ENCODE measurements around the gene GON4L. TPM values are rescaled to one million over a fixed set of nuclear protein-coding genes. Genes with fewer than 3 reads are reported as not detected.
"Not testable (repeated sequence)": the region's sequence is repeated elsewhere in the genome, so short reads cannot be mapped to it uniquely, and the experiment has no call there.

GON4L gene
- total RNA-seq, 4 donors from 2014 or later: 12.2 to 32.8 (median 18.7) TPM

DNA sequence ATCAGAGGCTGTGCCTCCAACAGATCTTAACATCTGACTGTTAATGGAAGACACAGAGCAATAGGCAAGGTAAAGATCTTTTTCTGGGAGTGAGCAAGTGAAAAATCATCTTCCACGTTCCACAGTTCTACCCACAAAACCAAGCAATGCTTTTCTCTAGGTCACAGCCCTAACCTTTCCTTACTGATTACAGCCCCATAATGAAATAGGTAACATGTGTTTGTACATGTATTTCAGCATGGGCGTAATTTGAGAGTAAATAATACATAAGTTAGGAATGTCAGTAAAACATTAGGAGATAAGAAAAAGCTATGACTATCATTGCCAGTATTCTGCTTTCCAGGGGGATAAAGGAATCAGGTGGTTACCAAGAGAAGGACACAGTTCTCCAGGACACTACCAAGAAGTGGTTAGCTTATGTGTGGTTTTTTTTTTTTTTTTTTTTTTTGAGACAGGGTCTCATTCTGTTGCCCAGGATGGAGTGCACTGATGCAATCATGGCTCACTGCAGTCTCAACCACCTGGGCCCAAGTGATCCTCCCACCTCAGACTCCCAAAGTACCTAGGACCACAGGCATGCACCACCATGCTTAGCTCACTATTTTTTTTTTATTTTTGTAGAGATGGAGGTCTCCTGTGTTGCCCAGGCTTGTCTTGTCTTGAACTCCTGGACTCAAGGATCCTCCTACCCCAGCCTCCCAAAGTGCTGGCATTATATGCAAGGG, 96.1 kb downstream of the GON4L start:
- TF ChIP-seq POLR2A (IDR thresholded peaks at IDR 0.05): no peak
- TF ChIP-seq, protein P1, sequence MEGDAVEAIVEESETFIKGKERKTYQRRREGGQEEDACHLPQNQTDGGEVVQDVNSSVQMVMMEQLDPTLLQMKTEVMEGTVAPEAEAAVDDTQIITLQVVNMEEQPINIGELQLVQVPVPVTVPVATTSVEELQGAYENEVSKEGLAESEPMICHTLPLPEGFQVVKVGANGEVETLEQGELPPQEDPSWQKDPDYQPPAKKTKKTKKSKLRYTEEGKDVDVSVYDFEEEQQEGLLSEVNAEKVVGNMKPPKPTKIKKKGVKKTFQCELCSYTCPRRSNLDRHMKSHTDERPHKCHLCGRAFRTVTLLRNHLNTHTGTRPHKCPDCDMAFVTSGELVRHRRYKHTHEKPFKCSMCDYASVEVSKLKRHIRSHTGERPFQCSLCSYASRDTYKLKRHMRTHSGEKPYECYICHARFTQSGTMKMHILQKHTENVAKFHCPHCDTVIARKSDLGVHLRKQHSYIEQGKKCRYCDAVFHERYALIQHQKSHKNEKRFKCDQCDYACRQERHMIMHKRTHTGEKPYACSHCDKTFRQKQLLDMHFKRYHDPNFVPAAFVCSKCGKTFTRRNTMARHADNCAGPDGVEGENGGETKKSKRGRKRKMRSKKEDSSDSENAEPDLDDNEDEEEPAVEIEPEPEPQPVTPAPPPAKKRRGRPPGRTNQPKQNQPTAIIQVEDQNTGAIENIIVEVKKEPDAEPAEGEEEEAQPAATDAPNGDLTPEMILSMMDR (IDR thresholded peaks at IDR 0.05): no peak
- WGBS, 2 donors: 70 to 77% methylated on average over 2 of the region's 2 CpGs
- H3K4me1 ChIP-seq: peaks cover 0 to 19% (median 0%) of the 10 kb centered on the region in 3 donors
- DNase-seq: no peak
- no peaks in the 10 kb centered on the region for H3K27me3 ChIP-seq
- intact Hi-C loops (cut with DNase I): no loop called here
- no peaks in the 10 kb centered on the region for H3K9me3 ChIP-seq
- peaks cover 17 to 94% (median 42%) of the 10 kb centered on the region in 3 donors for H3K36me3 ChIP-seq
- H3K27ac ChIP-seq: no peak overlapping the region
- H3K4me3 ChIP-seq: no peak overlapping the region

DNA sequence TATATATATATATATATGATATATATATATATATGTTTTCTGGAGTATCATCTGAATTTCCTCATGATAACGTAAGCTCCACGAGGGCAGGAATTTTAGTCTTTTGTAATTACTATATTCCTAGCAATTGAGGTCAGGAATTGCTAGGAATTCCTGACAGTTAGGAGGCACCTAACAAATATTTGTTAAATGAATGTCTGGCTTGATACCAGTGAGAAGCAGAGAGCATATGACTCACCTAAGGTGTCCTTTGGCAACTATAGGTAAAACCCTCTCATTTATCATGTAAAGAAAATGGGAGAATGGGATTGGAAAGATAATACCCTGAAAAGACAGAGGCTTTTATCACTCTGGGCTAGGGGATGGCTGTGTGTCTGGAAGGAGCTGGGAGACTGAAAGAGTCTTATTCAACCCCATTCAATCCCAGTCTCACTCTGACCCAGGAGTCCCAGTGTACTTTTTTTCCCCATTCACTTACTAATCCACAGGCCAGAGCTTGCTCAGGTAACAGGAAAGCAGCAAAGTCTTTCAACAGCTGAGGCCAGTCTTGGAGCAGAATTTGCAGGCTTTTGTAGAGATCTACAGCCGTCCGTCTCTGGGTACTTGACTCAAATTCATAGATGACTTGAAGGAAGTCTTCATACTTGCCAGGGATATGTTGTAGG, 96.9 kb downstream of the GON4L start:
- 48 to 74% methylated on average over 4 of the region's 4 CpGs for WGBS, 2 donors
- peaks cover 17 to 94% (median 34%) of the 10 kb centered on the region in 3 donors for H3K36me3 ChIP-seq
- H3K27ac ChIP-seq: no peak overlapping the region

DNA sequence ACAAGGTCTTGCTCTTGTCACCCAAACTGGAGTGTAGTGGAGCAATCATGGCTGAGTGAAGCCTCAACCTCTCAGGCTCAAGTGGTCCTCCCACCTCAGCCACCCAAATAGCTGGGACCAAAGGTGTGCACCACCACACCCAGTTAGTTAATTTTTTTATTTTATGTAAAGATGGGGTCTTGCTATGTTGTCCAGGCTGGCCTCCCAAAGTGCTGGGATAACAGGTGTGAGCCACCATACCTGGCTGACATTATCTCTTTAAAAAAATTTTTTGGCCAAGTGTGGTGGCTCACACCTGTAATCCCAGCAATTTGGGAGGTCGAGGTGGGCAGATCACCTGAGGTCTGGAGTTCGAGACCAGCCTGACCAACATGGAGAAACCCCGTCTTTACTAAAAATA, 98.0 kb downstream of the GON4L start:
- WGBS, 2 donors: 80% methylated on average over 3 of the region's 3 CpGs; no CpG with 5 or more reads in 1 of the 2 donors
- H3K27me3 ChIP-seq; intact Hi-C loops (cut with DNase I); H3K4me3 ChIP-seq; DNase-seq; H3K27ac ChIP-seq; H3K9me3 ChIP-seq: not testable (repeated sequence)
- peaks cover 17 to 94% (median 33%) of the 10 kb centered on the region in 3 donors for H3K36me3 ChIP-seq
- H3K4me1 ChIP-seq: peaks cover 0 to 19% (median 0%) of the 10 kb centered on the region in 3 donors

More for the DNA sequence above, 96.9 kb downstream of the GON4L start:
- Histone ChIP-seq H3K4me3 (no peak overlapping the region), H3K4me1 (peaks cover 0 to 19% (median 0%) of the 10 kb centered on the region in 3 donors), H3K27me3 (no peaks in the 10 kb centered on the region), H3K9me3 (no peaks in the 10 kb centered on the region)
- TF ChIP-seq, protein P1 (IDR thresholded peaks at IDR 0.05): no peak
- no peak for TF ChIP-seq POLR2A (IDR thresholded peaks at IDR 0.05)
- no peak for DNase-seq
- intact Hi-C loops (cut with DNase I): no loop called here

DNA sequence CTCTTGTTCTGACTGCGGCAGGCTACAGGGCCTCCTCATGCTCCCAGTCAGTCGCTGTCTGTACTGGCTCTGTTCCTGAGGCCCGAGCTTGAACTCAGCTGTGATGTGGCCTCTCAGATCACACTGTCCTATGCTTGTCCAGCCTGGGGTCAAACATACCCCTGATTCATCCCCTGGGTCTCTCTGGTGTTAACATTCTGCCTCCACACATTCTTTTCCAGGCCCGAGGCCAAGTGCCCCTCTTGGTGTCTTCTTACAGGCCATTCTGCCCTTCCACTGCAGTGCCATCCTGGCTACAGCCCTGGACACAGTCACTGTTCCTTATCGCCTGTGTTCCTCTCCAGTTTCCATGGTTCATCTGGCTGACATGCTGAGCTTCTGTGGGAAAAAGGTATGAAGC, 108.9 kb downstream of the GON4L start:
- 76 to 87% methylated on average over 2 to 5 of the region's 5 CpGs for WGBS, 2 donors

DNA sequence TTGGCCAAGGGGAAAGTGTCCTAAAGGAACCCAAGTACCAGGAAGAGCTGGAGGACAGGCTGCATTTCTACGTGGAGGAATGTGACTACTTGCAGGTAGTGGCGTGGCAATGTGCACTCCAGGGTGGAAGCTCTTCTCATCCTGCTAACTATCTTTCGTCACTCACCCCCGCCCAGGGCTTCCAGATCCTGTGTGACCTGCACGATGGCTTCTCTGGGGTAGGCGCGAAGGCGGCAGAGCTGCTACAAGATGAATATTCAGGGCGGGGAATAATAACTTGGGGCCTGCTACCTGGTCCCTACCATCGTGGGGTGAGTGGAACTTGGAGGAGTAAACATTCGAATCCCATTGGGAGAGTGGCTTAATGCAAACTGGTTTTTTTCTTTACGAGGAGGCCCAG, 109.4 kb downstream of the GON4L start:
- H3K4me3 ChIP-seq; intact Hi-C loops (cut with DNase I); DNase-seq; H3K9me3 ChIP-seq; H3K4me1 ChIP-seq; H3K27ac ChIP-seq; H3K27me3 ChIP-seq: not testable (repeated sequence)
- WGBS, 2 donors: 79 to 90% methylated on average over 6 to 10 of the region's 12 CpGs
- peaks cover 0 to 42% (median 2%) of the 10 kb centered on the region in 3 donors for H3K36me3 ChIP-seq

More for the DNA sequence above, 108.9 kb downstream of the GON4L start:
- DNase-seq; H3K27ac ChIP-seq; H3K4me3 ChIP-seq; H3K4me1 ChIP-seq; H3K9me3 ChIP-seq; intact Hi-C loops (cut with DNase I); H3K27me3 ChIP-seq: not testable (repeated sequence)
- H3K36me3 ChIP-seq: peaks cover 4 to 48% (median 8%) of the 10 kb centered on the region in 3 donors

DNA sequence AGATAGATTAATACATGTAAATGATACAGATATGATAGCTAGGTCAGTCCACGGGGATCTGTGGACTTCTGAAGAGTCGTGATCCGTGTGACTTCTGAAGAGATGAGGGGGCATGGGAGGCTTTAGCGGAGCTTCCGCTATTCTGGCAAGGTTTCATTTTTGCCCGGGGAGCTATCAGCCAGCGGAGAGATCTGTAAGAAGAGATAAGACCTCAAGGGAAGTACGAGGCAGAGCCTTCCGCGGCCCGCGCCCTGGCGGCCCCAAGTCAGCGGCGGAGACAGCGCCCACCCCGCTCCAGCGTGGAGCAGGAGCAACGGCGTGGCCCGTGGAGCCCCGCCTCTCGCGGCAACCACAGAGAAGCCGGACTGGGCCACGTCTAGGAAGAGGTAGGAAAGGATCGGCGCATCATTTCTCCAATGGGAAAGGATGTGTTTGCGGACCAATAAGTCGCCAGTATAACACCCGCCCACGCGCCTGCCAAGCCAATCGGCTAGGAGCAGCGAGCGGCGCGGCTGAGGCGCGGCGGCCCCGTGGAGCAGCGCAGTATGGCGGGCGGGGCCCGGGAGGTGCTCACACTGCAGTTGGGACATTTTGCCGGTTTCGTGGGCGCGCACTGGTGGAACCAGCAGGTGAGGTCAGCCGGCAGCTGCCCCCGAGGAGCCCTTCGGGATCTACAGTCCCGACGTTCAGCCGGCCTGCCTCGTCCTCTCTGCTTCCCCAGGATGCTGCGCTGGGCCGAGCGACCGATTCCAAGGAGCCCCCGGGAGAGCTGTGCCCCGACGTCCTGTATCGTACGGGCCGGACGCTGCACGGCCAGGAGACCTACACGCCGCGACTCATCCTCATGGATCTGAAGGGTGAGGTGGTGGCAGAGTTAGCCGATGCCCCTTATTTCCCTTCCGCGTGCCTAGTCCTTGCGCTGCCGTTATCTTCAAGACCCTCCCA, 111.5 kb downstream of the GON4L start:
- intact Hi-C loops (cut with DNase I); H3K27me3 ChIP-seq; H3K9me3 ChIP-seq; H3K4me1 ChIP-seq: not testable (repeated sequence)
- DNase-seq: peak; percentile 81
- H3K27ac ChIP-seq: peak overlapping the region; percentile 70 to 87 (median 78)
- peak overlapping the region; percentile 55 to 81 (median 64) for H3K4me3 ChIP-seq
- WGBS, 2 donors: 0% methylated on average over 9 to 27 of the region's 77 CpGs
- TF ChIP-seq POLR2A (IDR thresholded peaks at IDR 0.05): peak in 3 of 4 donors; percentile 11 to 52 (median 35)
- TF ChIP-seq, protein P1 (IDR thresholded peaks at IDR 0.05): peak in 1 of 6 experiments; percentile 6
- H3K36me3 ChIP-seq: peaks cover 0 to 23% (median 0%) of the 10 kb centered on the region in 3 donors

All from esophagus squamous epithelium (tissue), 5 donors.